ENCODE measurements around the gene TJAP1. TPM values are rescaled to one million over a fixed set of nuclear protein-coding genes. Genes with fewer than 3 reads are reported as not detected.

Gene TJAP1
- total and polyA plus RNA-seq, 2 donors (not counting 3 experiments of a cell fraction or from before 2014, with no cell fraction given), result 28.4 to 31.8 TPM

DNA sequence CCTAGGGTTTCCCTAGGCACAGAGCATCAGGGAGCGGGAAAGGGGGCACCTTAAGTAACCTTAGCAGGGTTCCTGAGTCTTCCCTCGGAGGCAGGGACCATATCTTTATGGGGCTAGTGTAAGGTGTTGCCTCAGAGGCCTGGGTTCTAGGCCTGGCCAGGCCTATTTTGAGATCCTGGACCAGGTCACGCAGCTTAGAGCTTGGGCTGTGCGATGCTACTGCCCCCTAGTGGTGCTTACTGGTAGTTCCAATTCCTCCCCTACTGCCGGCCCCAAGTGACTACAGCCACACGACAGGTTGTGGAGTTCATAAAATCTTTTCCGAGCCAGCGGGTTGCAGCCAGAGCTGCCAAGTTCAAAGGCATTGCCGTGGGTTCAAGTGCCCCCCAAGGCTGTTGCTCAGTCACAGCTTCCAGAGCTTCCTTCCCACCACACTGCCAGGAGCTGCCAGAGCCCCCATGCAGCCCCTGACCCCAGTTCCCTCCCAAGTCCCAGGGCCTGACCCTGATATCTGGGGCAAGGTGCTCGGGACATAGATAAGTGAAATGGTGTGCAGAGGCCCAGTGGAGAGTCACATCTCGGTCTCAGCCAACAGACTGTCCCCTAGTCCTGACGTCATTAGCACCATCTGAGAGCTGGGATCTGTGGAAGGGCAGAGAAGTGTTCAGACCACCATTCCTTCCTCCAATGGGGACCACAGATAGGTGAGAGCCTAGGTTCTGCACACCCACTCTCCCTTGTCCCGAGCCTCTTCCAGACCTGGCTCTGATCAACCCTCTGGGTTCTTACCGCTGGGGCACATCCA is 29.5 kb downstream of the TJAP1 start:
- no peak for TF ChIP-seq GATA2 (IDR thresholded peaks at IDR 0.05; ENCODE audit: insufficient read depth, insufficient read length, low read depth, low read length)
- TF ChIP-seq, protein P1, sequence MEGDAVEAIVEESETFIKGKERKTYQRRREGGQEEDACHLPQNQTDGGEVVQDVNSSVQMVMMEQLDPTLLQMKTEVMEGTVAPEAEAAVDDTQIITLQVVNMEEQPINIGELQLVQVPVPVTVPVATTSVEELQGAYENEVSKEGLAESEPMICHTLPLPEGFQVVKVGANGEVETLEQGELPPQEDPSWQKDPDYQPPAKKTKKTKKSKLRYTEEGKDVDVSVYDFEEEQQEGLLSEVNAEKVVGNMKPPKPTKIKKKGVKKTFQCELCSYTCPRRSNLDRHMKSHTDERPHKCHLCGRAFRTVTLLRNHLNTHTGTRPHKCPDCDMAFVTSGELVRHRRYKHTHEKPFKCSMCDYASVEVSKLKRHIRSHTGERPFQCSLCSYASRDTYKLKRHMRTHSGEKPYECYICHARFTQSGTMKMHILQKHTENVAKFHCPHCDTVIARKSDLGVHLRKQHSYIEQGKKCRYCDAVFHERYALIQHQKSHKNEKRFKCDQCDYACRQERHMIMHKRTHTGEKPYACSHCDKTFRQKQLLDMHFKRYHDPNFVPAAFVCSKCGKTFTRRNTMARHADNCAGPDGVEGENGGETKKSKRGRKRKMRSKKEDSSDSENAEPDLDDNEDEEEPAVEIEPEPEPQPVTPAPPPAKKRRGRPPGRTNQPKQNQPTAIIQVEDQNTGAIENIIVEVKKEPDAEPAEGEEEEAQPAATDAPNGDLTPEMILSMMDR (IDR thresholded peaks at IDR 0.05; ENCODE audit: extremely low read depth in 1 of 2, insufficient read depth in 1 of 2, low read depth in 1 of 2, low read length in 2 of 2), result peak; percentile 91 to 94
- peak; percentile 82 for DNase-seq (ENCODE audit: low read depth, low spot score)
- Histone ChIP-seq H3K9me3 (replicated peaks; ENCODE audit: control insufficient read depth, insufficient read depth, low read length) (no peaks in the 10 kb centered on the region), H3K4me3 (replicated peaks in 1 of 3; ENCODE audit: insufficient read depth in 1 of 3, low read depth in 1 of 3, low read length in 3 of 3) (no peak overlapping the region), H3K27ac (ENCODE audit: insufficient read depth, low read depth, low read length) (no peak overlapping the region), H3K27me3 (ENCODE audit: control insufficient read depth in 2 of 2, insufficient read depth in 2 of 2, low read length in 2 of 2) (no peaks in the 10 kb centered on the region), H3K9ac (replicated peaks; ENCODE audit: extremely low read depth, insufficient read depth, low read length) (no peak overlapping the region), H3K79me2 (ENCODE audit: control insufficient read depth, insufficient read depth, low read length) (no peaks in the 10 kb centered on the region), H3K9me1 (replicated peaks; ENCODE audit: control insufficient read depth, extremely low read depth, insufficient read depth, low read length) (no peaks in the 10 kb centered on the region), H2AFZ (ENCODE audit: low read depth, low read length) (no peak overlapping the region), H3K36me3 (ENCODE audit: control insufficient read depth in 2 of 2, extremely low read depth in 1 of 2, insufficient read depth in 2 of 2, low read length in 2 of 2) (peaks cover 0 to 32% of the 10 kb centered on the region in 2 experiments), H4K20me1 (replicated peaks; ENCODE audit: control insufficient read depth, extremely low read depth, insufficient read depth, low read length) (no peaks in the 10 kb centered on the region), H3K4me2 (ENCODE audit: insufficient read depth, low read length) (no peak overlapping the region), H3K4me1 (ENCODE audit: control insufficient read depth, extremely low read depth, insufficient read depth, low read length) (peaks cover 7% of the 10 kb centered on the region)
- no TSS peak for BruUV-seq (replicated peaks)
- dilution Hi-C loops (cut with MboI; ENCODE audit: extremely low pct_ligation_motif_present, low sequenced_read_pairs) (no loop called here), intact Hi-C loops (cut with micrococcal nuclease) (loop anchor here (1.0 to 10.0 kb wide), 4 partner anchors 53 to 602 kb away; no protein-coding TSS in a partner anchor)
- peak; percentile 93 for FAIRE-seq
- CTCF ChIA-PET, result interaction anchor here (0.7 to 19.0 kb wide), 23 partner anchors 10 to 330 kb away, joined by 3 to 289 read pairs (median 8); partner anchors contain the start of genes CRIP3, DLK2, DNPH1 and POLR1C
- POLR2A ChIA-PET, result interaction anchor here (0.6 kb wide), 1 partner anchor 21 kb away, joined by 7 read pairs; no protein-coding TSS in a partner anchor
